ENCODE data around the gene CTSC.
"Not testable (repeated sequence)": the region's sequence is repeated elsewhere in the genome, so short reads cannot be mapped to it uniquely, and the experiment has no call there.

The CTSC gene

GRCh38 chr11:88280673-88281316 lies 56.7 kb downstream of the CTSC start:
- no peak for DNase-seq

- DNase-seq: no peak
Observed at GRCh38 chr11:88277349-88277915, 60.1 kb downstream of the CTSC start.

- no peak for DNase-seq
Observed at GRCh38 chr11:88275636-88276035, 61.9 kb downstream of the CTSC start.

GRCh38 chr11:88266919-88267318 lies 70.6 kb downstream of the CTSC start:
- no peak for DNase-seq

GRCh38 chr11:88266157-88266556 lies 71.4 kb downstream of the CTSC start:
- DNase-seq: no peak

- no peak for DNase-seq
Observed at GRCh38 chr11:88259431-88259830, 78.1 kb downstream of the CTSC start.

GRCh38 chr11:88252208-88252607 lies 85.3 kb downstream of the CTSC start:
- DNase-seq: no peak

- no peak for DNase-seq
Observed at GRCh38 chr11:88250566-88251242, 86.8 kb downstream of the CTSC start.

- no peak for DNase-seq
Observed at GRCh38 chr11:88249706-88250105, 87.8 kb downstream of the CTSC start.

GRCh38 chr11:88246696-88247095 lies 90.8 kb downstream of the CTSC start:
- no peak for DNase-seq

GRCh38 chr11:88245576-88245975 lies 92.0 kb downstream of the CTSC start:
- DNase-seq: not testable (repeated sequence)

Measured in effector CD8-positive, alpha-beta T cell (primary cell).